IPS DF 6.9 (cell line): ENCODE results near the gene NPEPL1.

Source experiments
- DNase-seq: peaks from one replicate; pipeline ENCODE4 v3.0.0-alpha.2; 2013; ENCODE audit warnings: low read depth, low spot score
- H3K27ac ChIP-seq: one replicate; pipeline ENCODE4 v1.5.1; 2013; ENCODE audit warnings: low read length, control low read depth
- H3K27me3 ChIP-seq: 2 replicates; pipeline ENCODE4 v1.6.1; 2013; ENCODE audit warnings: mild to moderate bottlenecking, low read length; ENCODE audit not compliant: control insufficient read depth, insufficient read depth
- H3K36me3 ChIP-seq: 2 replicates; pipeline ENCODE4 v1.6.1; 2013; ENCODE audit warnings: low read length; ENCODE audit not compliant: control insufficient read depth, insufficient read depth
- H3K4me1 ChIP-seq: 2 replicates; pipeline ENCODE4 v1.6.1; 2013; ENCODE audit warnings: low read length; ENCODE audit not compliant: control insufficient read depth, insufficient read depth
- H3K4me3 ChIP-seq: 2 replicates; pipeline ENCODE4 v1.5.1; 2013; ENCODE audit warnings: mild to moderate bottlenecking, low read length
- H3K9me3 ChIP-seq: 2 replicates; pipeline ENCODE4 v1.6.1; 2013; ENCODE audit warnings: low read length, inconsistent platforms; ENCODE audit not compliant: control insufficient read depth, insufficient read depth
- WGBS: extraction: QIAGEN DNeasy Blood & Tissue Kit; methylation state at CpG from one replicate; pipeline ENCODE4 v1.1.7; 2013; ENCODE audit warnings: mixed read lengths, missing lambda C conversion rate; ENCODE audit not compliant: insufficient read length, insufficient coverage; 5-methylcytosine and 5-hydroxymethylcytosine counted together

Gene NPEPL1

GRCh38 chr20:58694241-58695083 is 1.9 kb downstream of the NPEPL1 start:
- Histone ChIP-seq H3K27me3 (no peaks in the 10 kb centered on the region), H3K27ac (no peak overlapping the region), H3K9me3 (no peaks in the 10 kb centered on the region), H3K4me1 (peaks cover 10% of the 10 kb centered on the region), H3K36me3 (peaks cover 17% of the 10 kb centered on the region), H3K4me3 (no peak overlapping the region)
- no peak for DNase-seq
- no CpG with 5 or more reads among the region's 33 CpGs for WGBS

- H3K4me1 ChIP-seq = peaks cover 10% of the 10 kb centered on the region
- WGBS = 100% methylated on average over 1 of the region's 9 CpGs
Measured at GRCh38 chr20:58695084-58695722, 2.6 kb downstream of the NPEPL1 start.

GRCh38 chr20:58695895-58696375 is 3.3 kb downstream of the NPEPL1 start:
- Histone ChIP-seq H3K27ac (no peak overlapping the region), H3K36me3 (peaks cover 21% of the 10 kb centered on the region), H3K4me1 (peaks cover 10% of the 10 kb centered on the region), H3K27me3 (no peaks in the 10 kb centered on the region), H3K4me3 (no peak overlapping the region), H3K9me3 (no peaks in the 10 kb centered on the region)
- DNase-seq = no peak
- WGBS = no CpG with 5 or more reads among the region's 10 CpGs

More at GRCh38 chr20:58695084-58695722, 2.6 kb downstream of the NPEPL1 start:
- Histone ChIP-seq H3K27ac (no peak overlapping the region), H3K27me3 (no peaks in the 10 kb centered on the region), H3K9me3 (no peaks in the 10 kb centered on the region), H3K36me3 (peaks cover 21% of the 10 kb centered on the region), H3K4me3 (no peak overlapping the region)
- DNase-seq = no peak

GRCh38 chr20:58696411-58696961 is 3.9 kb downstream of the NPEPL1 start:
- WGBS = no CpG with 5 or more reads among the region's 10 CpGs

GRCh38 chr20:58697201-58697866 is 4.7 kb downstream of the NPEPL1 start:
- no CpG with 5 or more reads among the region's 21 CpGs for WGBS
- peaks cover 7% of the 10 kb centered on the region for H3K4me1 ChIP-seq
- DNase-seq = no peak
- peaks cover 23% of the 10 kb centered on the region for H3K36me3 ChIP-seq
- no peaks in the 10 kb centered on the region for H3K27me3 ChIP-seq
- no peaks in the 10 kb centered on the region for H3K9me3 ChIP-seq
- H3K4me3 ChIP-seq = no peak overlapping the region
- no peak overlapping the region for H3K27ac ChIP-seq

More at GRCh38 chr20:58696411-58696961, 3.9 kb downstream of the NPEPL1 start:
- H3K4me1 ChIP-seq = peaks cover 10% of the 10 kb centered on the region
- no peak for DNase-seq
- peaks cover 21% of the 10 kb centered on the region for H3K36me3 ChIP-seq
- H3K27me3 ChIP-seq = no peaks in the 10 kb centered on the region
- H3K9me3 ChIP-seq = no peaks in the 10 kb centered on the region
- no peak overlapping the region for H3K4me3 ChIP-seq
- H3K27ac ChIP-seq = no peak overlapping the region

GRCh38 chr20:58697867-58698703 is 5.5 kb downstream of the NPEPL1 start:
- Histone ChIP-seq H3K36me3 (peaks cover 23% of the 10 kb centered on the region), H3K4me3 (no peak overlapping the region), H3K4me1 (peaks cover 7% of the 10 kb centered on the region), H3K27me3 (no peaks in the 10 kb centered on the region), H3K9me3 (no peaks in the 10 kb centered on the region), H3K27ac (no peak overlapping the region)
- no peak for DNase-seq
- no CpG with 5 or more reads among the region's 15 CpGs for WGBS

GRCh38 chr20:58698741-58699622 is 6.4 kb downstream of the NPEPL1 start:
- Histone ChIP-seq H3K9me3 (no peaks in the 10 kb centered on the region), H3K36me3 (peaks cover 30% of the 10 kb centered on the region), H3K27ac (no peak overlapping the region), H3K27me3 (no peaks in the 10 kb centered on the region), H3K4me1 (peaks cover 2% of the 10 kb centered on the region), H3K4me3 (no peak overlapping the region)
- WGBS = no CpG with 5 or more reads among the region's 27 CpGs
- DNase-seq = no peak

- DNase-seq = no peak
- peaks cover 29% of the 10 kb centered on the region for H3K36me3 ChIP-seq
- H3K27me3 ChIP-seq = no peaks in the 10 kb centered on the region
- no peak overlapping the region for H3K27ac ChIP-seq
- WGBS = no CpG with 5 or more reads among the region's 9 CpGs
- H3K9me3 ChIP-seq = no peaks in the 10 kb centered on the region
- peaks cover 2% of the 10 kb centered on the region for H3K4me1 ChIP-seq
- H3K4me3 ChIP-seq = no peak overlapping the region
Measured at GRCh38 chr20:58699623-58700107, 7.1 kb downstream of the NPEPL1 start.
